H9 (cell line): ENCODE results near the gene DOK5. TPM values are rescaled to one million over a fixed set of nuclear protein-coding genes. Genes with fewer than 3 reads are reported as not detected.

Experiments
- DNase-seq: peaks from one replicate; pipeline ENCODE4 v3.0.0-alpha.2; 2017
- H2AFZ ChIP-seq: one replicate; pipeline ENCODE4 v1.6.1; 2013; ENCODE audit warnings: mild to moderate bottlenecking, low read length, control low read depth, moderate library complexity
- H2AK5ac ChIP-seq: 2 replicates; pipeline ENCODE4 v1.6.1; 2013; ENCODE audit warnings: low read length, control low read depth, mixed read lengths; ENCODE audit not compliant: insufficient read length
- H2BK120ac ChIP-seq: one replicate; pipeline ENCODE4 v1.6.1; 2013; ENCODE audit warnings: low read depth, mild to moderate bottlenecking, low read length, control low read depth, inconsistent platforms; ENCODE audit not compliant: poor library complexity, severe bottlenecking
- H2BK12ac ChIP-seq: 2 replicates; pipeline ENCODE4 v1.6.1; 2013; ENCODE audit warnings: low read length, control low read depth, mixed read lengths, low read depth; ENCODE audit not compliant: insufficient read length
- H2BK15ac ChIP-seq: 2 replicates; pipeline ENCODE4 v1.6.1; 2013; ENCODE audit warnings: low read depth, low read length, control low read depth
- H2BK20ac ChIP-seq: one replicate; pipeline ENCODE4 v1.6.1; 2013; ENCODE audit warnings: low read depth, mild to moderate bottlenecking, low read length, control low read depth, inconsistent platforms; ENCODE audit not compliant: poor library complexity, severe bottlenecking
- H2BK5ac ChIP-seq: 2 replicates; pipeline ENCODE4 v1.6.1; 2013; ENCODE audit warnings: low read length, control low read depth, mixed read lengths; ENCODE audit not compliant: insufficient read length
- H3K14ac ChIP-seq: 2 replicates; pipeline ENCODE4 v1.6.1; 2013; ENCODE audit warnings: low read length, control low read depth; ENCODE audit not compliant: insufficient read depth
- H3K18ac ChIP-seq: 2 replicates; pipeline ENCODE4 v1.6.1; 2013; ENCODE audit warnings: low read depth, mild to moderate bottlenecking, mixed read lengths, low read length, control low read depth; ENCODE audit not compliant: insufficient read length
- H3K23ac ChIP-seq: 2 replicates; pipeline ENCODE4 v1.6.1; 2013; ENCODE audit warnings: low read length, control low read depth, mixed read lengths, low read depth; ENCODE audit not compliant: insufficient read length
- H3K23me2 ChIP-seq: 2 replicates; pipeline ENCODE4 v1.6.1; 2013; ENCODE audit warnings: low read depth, mild to moderate bottlenecking, mixed read lengths, low read length, control low read depth; ENCODE audit not compliant: insufficient read length, poor library complexity, severe bottlenecking
- H3K27ac ChIP-seq: 2 replicates; pipeline ENCODE4 v1.5.1; 2013; ENCODE audit warnings: low read length, control low read depth, mixed read lengths, low read depth; ENCODE audit not compliant: insufficient read length
- H3K27me3 ChIP-seq: 2 replicates; pipeline ENCODE4 v1.6.1; 2013; ENCODE audit warnings: low read length, control low read depth, inconsistent platforms; ENCODE audit not compliant: insufficient read depth
- H3K4ac ChIP-seq: 2 replicates; pipeline ENCODE4 v1.6.1; 2013; ENCODE audit warnings: low read depth, mild to moderate bottlenecking, control low read depth, inconsistent platforms, low read length, moderate library complexity
- H3K4me1 ChIP-seq: 2 replicates; pipeline ENCODE4 v1.6.1; 2013; ENCODE audit warnings: low read length, control low read depth, inconsistent platforms; ENCODE audit not compliant: insufficient read depth
- H3K4me2 ChIP-seq: 2 replicates; pipeline ENCODE4 v1.6.1; 2013; ENCODE audit warnings: low read length, control low read depth, mixed read lengths; ENCODE audit not compliant: insufficient read length, insufficient read depth
- H3K56ac ChIP-seq: 2 replicates; pipeline ENCODE4 v1.6.1; 2013; ENCODE audit warnings: low read depth, mild to moderate bottlenecking, mixed read lengths, low read length, control low read depth; ENCODE audit not compliant: insufficient read length
- H3K79me1 ChIP-seq: 2 replicates; pipeline ENCODE4 v1.6.1; 2013; ENCODE audit warnings: low read depth, mild to moderate bottlenecking, moderate library complexity, low read length, control low read depth, inconsistent platforms; ENCODE audit not compliant: insufficient read depth, poor library complexity, severe bottlenecking
- H3K79me2 ChIP-seq: 2 replicates; pipeline ENCODE4 v1.6.1; 2013; ENCODE audit warnings: low read length, control low read depth, inconsistent platforms; ENCODE audit not compliant: insufficient read depth
- H3K9ac ChIP-seq: 2 replicates; pipeline ENCODE4 v1.6.1; 2013; ENCODE audit warnings: low read length, control low read depth, mixed read lengths; ENCODE audit not compliant: insufficient read length; ENCODE audit errors: extremely low read depth
- H3K9me3 ChIP-seq: one replicate; pipeline ENCODE4 v1.6.1; 2013; ENCODE audit warnings: low read depth, low read length, inconsistent platforms; ENCODE audit not compliant: control insufficient read depth
- H3T11ph ChIP-seq: one replicate; pipeline ENCODE4 v1.6.1; 2013; ENCODE audit warnings: mild to moderate bottlenecking, low read length, control low read depth, inconsistent platforms
- H4K20me1 ChIP-seq: one replicate; pipeline ENCODE4 v1.6.1; 2013; ENCODE audit not compliant: control insufficient read depth, insufficient read length, insufficient read depth
- H4K5ac ChIP-seq: 2 replicates; pipeline ENCODE4 v1.6.1; 2013; ENCODE audit warnings: low read depth, mild to moderate bottlenecking, mixed read lengths, low read length, control low read depth; ENCODE audit not compliant: insufficient read length
- H4K8ac ChIP-seq: replicated peaks from 2 replicates; pipeline ENCODE4 v1.6.1; 2013; ENCODE audit warnings: low read length, control low read depth, mixed read lengths, low read depth; ENCODE audit not compliant: insufficient read length
- H4K91ac ChIP-seq: 2 replicates; pipeline ENCODE4 v1.6.1; 2013; ENCODE audit warnings: low read depth, mild to moderate bottlenecking, moderate library complexity, mixed read lengths, low read length, control low read depth; ENCODE audit not compliant: insufficient read length
- H3K27ac Mint-ChIP-seq, 3 experiments: 2 replicates in 2 of 3; 3 replicates in 1 of 3; pipeline ENCODE4 v1.8.0; 2020 to 2021; ENCODE audit warnings: mixed read lengths in 3 of 3, mild to moderate bottlenecking in 1 of 3, moderate library complexity in 1 of 3
- H3K27me3 Mint-ChIP-seq: 2 replicates; pipeline ENCODE4 v1.8.0; 2021; ENCODE audit warnings: low read depth, mild to moderate bottlenecking, moderate library complexity, mixed read lengths
- H3K36me3 Mint-ChIP-seq, 3 experiments: 2 replicates in 2 of 3; 3 replicates in 1 of 3; pipeline ENCODE4 v1.8.0; 2020 to 2021; ENCODE audit warnings: low read depth in 3 of 3, mixed read lengths in 3 of 3; ENCODE audit not compliant: insufficient read depth in 1 of 3
- H3K4me1 Mint-ChIP-seq, 2 experiments: 2 replicates each; pipeline ENCODE4 v1.8.0; 2020; ENCODE audit warnings: mixed read lengths in 2 of 2
- H3K4me3 Mint-ChIP-seq, 2 experiments: 2 replicates in 1 of 2; 3 replicates in 1 of 2; pipeline ENCODE4 v1.8.0; 2020 to 2021; ENCODE audit warnings: mild to moderate bottlenecking in 2 of 2, mixed read lengths in 2 of 2, moderate library complexity in 1 of 2
- H3K9me3 Mint-ChIP-seq, 2 experiments: 2 replicates in 1 of 2; 3 replicates in 1 of 2; pipeline ENCODE4 v1.8.0; 2020; ENCODE audit warnings: mild to moderate bottlenecking in 2 of 2, mixed read lengths in 2 of 2, moderate library complexity in 1 of 2
- WGBS: extraction: QIAGEN DNeasy Blood & Tissue Kit; methylation state at CpG from one replicate; pipeline ENCODE4 v1.1.7; 2013; ENCODE audit warnings: missing lambda C conversion rate, low lambda C conversion rate, mixed read lengths; ENCODE audit not compliant: insufficient read length; ENCODE audit errors: extremely low coverage; 5-methylcytosine and 5-hydroxymethylcytosine counted together
- total RNA-seq: library from RNA; stranded (reverse); gene quantifications from 2 replicates; pipeline ENCODE4 v1.2.1, GENCODE V29; 2021
- TF ChIP-seq, protein P1 (sequence below): fragments of 200-600 bp; sonication (generic); conservative IDR thresholded peaks from 3 replicates; pipeline ENCODE4 v1.8.0; 2021; ENCODE audit warnings: antibody characterized with exemption, mild to moderate bottlenecking

Gene DOK5
- total RNA-seq, 1 experiment from 2014 or later: 4.5 TPM

- Histone ChIP-seq H4K8ac (no peak overlapping the region), H3K79me1 (no peaks in the 10 kb centered on the region), H2BK5ac (no peak overlapping the region), H4K91ac (no peak overlapping the region), H4K5ac (no peak overlapping the region), H3K9me3 (no peaks in the 10 kb centered on the region), H2AFZ (no peak overlapping the region), H3K14ac (no peak overlapping the region), H3K27ac (no peak overlapping the region), H3K79me2 (no peaks in the 10 kb centered on the region), H3K4me2 (no peak overlapping the region), H4K20me1 (no peaks in the 10 kb centered on the region), H3K9ac (no peak overlapping the region), H3K23me2 (no peaks in the 10 kb centered on the region), H3T11ph (no peak overlapping the region), H2BK15ac (no peak overlapping the region), H2BK120ac (no peak overlapping the region), H2AK5ac (no peak overlapping the region), H3K23ac (no peak overlapping the region), H2BK20ac (no peak overlapping the region), H3K4me1 (no peaks in the 10 kb centered on the region), H3K18ac (no peak overlapping the region), H3K27me3 (no peaks in the 10 kb centered on the region), H2BK12ac (no peak overlapping the region), H3K4ac (no peak overlapping the region), H3K56ac (no peak overlapping the region)
- TF ChIP-seq, protein P1, sequence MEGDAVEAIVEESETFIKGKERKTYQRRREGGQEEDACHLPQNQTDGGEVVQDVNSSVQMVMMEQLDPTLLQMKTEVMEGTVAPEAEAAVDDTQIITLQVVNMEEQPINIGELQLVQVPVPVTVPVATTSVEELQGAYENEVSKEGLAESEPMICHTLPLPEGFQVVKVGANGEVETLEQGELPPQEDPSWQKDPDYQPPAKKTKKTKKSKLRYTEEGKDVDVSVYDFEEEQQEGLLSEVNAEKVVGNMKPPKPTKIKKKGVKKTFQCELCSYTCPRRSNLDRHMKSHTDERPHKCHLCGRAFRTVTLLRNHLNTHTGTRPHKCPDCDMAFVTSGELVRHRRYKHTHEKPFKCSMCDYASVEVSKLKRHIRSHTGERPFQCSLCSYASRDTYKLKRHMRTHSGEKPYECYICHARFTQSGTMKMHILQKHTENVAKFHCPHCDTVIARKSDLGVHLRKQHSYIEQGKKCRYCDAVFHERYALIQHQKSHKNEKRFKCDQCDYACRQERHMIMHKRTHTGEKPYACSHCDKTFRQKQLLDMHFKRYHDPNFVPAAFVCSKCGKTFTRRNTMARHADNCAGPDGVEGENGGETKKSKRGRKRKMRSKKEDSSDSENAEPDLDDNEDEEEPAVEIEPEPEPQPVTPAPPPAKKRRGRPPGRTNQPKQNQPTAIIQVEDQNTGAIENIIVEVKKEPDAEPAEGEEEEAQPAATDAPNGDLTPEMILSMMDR: no peak
- H3K4me3 Mint-ChIP-seq: no peak overlapping the region
- H3K36me3 Mint-ChIP-seq: peaks cover 3 to 12% (median 7%) of the 10 kb centered on the region in 3 experiments
- H3K27ac Mint-ChIP-seq: no peak overlapping the region
- DNase-seq: no peak
- no peaks in the 10 kb centered on the region for H3K27me3 Mint-ChIP-seq
- no peaks in the 10 kb centered on the region for H3K4me1 Mint-ChIP-seq
- WGBS: no CpG with 5 or more reads among the region's 5 CpGs
- H3K9me3 Mint-ChIP-seq: peaks cover 6% of the 10 kb centered on the region in 2 experiments
Observed at GRCh38 chr20:54598352-54598751, 123.0 kb downstream of the DOK5 start.
